ES-I3 (cell line): ENCODE results near the gene GRIN2A.

Source experiments
- H3K36me3 ChIP-seq: 2 replicates; pipeline ENCODE4 v1.6.1; 2013; ENCODE audit warnings: mild to moderate bottlenecking, low read length, control low read depth, moderate library complexity; ENCODE audit not compliant: insufficient read depth
- H3K4me1 ChIP-seq: 2 replicates; pipeline ENCODE4 v1.6.1; 2013; ENCODE audit warnings: mild to moderate bottlenecking, control low read depth, low read length; ENCODE audit not compliant: insufficient read depth
- H3K9ac ChIP-seq: 2 replicates; pipeline ENCODE4 v1.6.1; 2013; ENCODE audit warnings: low read depth, mild to moderate bottlenecking, low read length, moderate library complexity
- H3K9me3 ChIP-seq: 2 replicates; pipeline ENCODE4 v1.6.1; 2013; ENCODE audit warnings: mild to moderate bottlenecking, low read length, moderate library complexity; ENCODE audit not compliant: control insufficient read depth, insufficient read depth

The GRIN2A gene

DNA sequence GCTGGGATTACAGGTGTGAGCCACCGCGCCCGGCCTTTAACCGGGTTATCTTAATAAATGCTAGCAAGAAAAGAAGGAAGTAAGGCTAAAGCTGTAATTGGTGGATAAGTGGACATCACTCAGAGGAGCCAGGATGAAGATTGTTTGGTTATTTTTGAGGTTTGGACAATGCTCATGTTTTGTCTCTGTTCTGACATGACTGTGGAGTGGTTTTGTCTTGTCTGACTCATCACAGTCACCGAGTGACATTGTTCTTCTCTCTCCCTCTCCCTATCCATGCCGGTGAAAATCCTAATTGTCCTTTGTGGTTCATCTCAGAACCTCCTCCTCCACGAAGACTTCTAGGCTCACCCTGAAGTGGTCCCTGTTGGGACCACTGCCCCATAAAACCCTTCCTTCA is 23.5 kb upstream of the GRIN2A start:
- Histone ChIP-seq H3K4me1 (no peaks in the 10 kb centered on the region), H3K9ac (no peak overlapping the region), H3K36me3 (no peaks in the 10 kb centered on the region), H3K9me3 (no peaks in the 10 kb centered on the region; the same call in 1 of the 2 replicates)

- Histone ChIP-seq H3K36me3 (no peaks in the 10 kb centered on the region), H3K9ac (no peak overlapping the region), H3K4me1 (no peaks in the 10 kb centered on the region), H3K9me3 (no peaks in the 10 kb centered on the region; the same call in 1 of the 2 replicates)
These were observed 20.4 kb upstream of the GRIN2A start for GRCh38 chr16:10202649-10203048.

GRCh38 chr16:10200637-10201586 is 18.7 kb upstream of the GRIN2A start:
- H3K9me3 ChIP-seq = no peaks in the 10 kb centered on the region; the same call in 1 of the 2 replicates
- H3K9ac ChIP-seq = no peak overlapping the region
- H3K4me1 ChIP-seq = no peaks in the 10 kb centered on the region
- H3K36me3 ChIP-seq = no peaks in the 10 kb centered on the region

- H3K9me3 ChIP-seq = no peaks in the 10 kb centered on the region
- no peak overlapping the region for H3K9ac ChIP-seq
- H3K36me3 ChIP-seq = no peaks in the 10 kb centered on the region
- H3K4me1 ChIP-seq = no peaks in the 10 kb centered on the region
These were observed 14.8 kb upstream of the GRIN2A start for GRCh38 chr16:10196999-10197398.

GRCh38 chr16:10191096-10191495 is 8.9 kb upstream of the GRIN2A start:
- no peaks in the 10 kb centered on the region for H3K36me3 ChIP-seq
- H3K9ac ChIP-seq = no peak overlapping the region
- no peaks in the 10 kb centered on the region for H3K9me3 ChIP-seq
- 0 out of 2 replicates have a peak, but pooled peaks cover 6% of the 10 kb centered on the region for H3K4me1 ChIP-seq

DNA sequence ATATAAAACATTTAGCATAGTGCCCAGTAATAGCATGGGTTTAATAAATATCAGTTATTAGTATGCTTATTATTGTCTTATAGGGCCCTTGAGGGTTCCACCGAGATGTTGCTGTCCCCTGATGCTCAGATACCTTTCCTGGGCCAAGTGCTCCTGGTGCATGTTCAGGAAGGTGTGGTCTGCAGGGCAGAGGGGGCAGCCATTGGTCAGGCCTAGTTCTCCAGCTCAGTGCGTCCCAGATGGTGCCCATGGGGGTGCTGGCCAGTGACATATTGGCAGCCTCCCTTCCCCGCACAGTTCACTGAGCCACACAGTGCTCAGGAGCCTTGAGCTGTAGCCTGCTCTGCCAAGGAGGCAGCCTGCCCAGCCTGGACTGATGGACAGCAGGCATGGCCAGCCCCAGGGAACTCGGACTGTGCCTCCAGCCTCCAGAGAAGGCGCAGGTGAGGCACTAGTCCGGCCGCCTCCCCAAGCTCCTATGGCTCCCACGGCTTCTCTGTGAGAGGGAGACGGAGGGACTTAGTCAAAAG is 7.7 kb upstream of the GRIN2A start:
- Histone ChIP-seq H3K4me1 (0 out of 2 replicates have a peak, but pooled peaks cover 6% of the 10 kb centered on the region), H3K9ac (no peak overlapping the region), H3K36me3 (no peaks in the 10 kb centered on the region), H3K9me3 (no peaks in the 10 kb centered on the region)

GRCh38 chr16:10188236-10188635 is 6.0 kb upstream of the GRIN2A start:
- Histone ChIP-seq H3K4me1 (0 out of 2 replicates have a peak, but pooled peaks cover 6% of the 10 kb centered on the region), H3K9ac (no peak overlapping the region), H3K9me3 (no peaks in the 10 kb centered on the region), H3K36me3 (no peaks in the 10 kb centered on the region)

GRCh38 chr16:10181196-10182162 is 749 bp downstream of the GRIN2A start:
- H3K9ac ChIP-seq = peak overlapping the region; percentile 73
- no peaks in the 10 kb centered on the region for H3K9me3 ChIP-seq
- no peaks in the 10 kb centered on the region for H3K4me1 ChIP-seq
- H3K36me3 ChIP-seq = no peaks in the 10 kb centered on the region

- H3K9ac ChIP-seq = peak overlapping the region; percentile 73; the same call in 1 of the 2 replicates
- H3K4me1 ChIP-seq = no peaks in the 10 kb centered on the region
- no peaks in the 10 kb centered on the region for H3K9me3 ChIP-seq
- H3K36me3 ChIP-seq = no peaks in the 10 kb centered on the region
These were observed 1.5 kb downstream of the GRIN2A start for GRCh38 chr16:10180771-10181163.

GRCh38 chr16:10180042-10180770 is 2.0 kb downstream of the GRIN2A start:
- Histone ChIP-seq H3K36me3 (no peaks in the 10 kb centered on the region), H3K9ac (peak overlapping the region; percentile 73; the same call in 1 of the 2 replicates), H3K9me3 (no peaks in the 10 kb centered on the region), H3K4me1 (no peaks in the 10 kb centered on the region)

GRCh38 chr16:10178526-10178925 is 3.7 kb downstream of the GRIN2A start:
- Histone ChIP-seq H3K9ac (no peak overlapping the region), H3K9me3 (no peaks in the 10 kb centered on the region), H3K36me3 (no peaks in the 10 kb centered on the region), H3K4me1 (no peaks in the 10 kb centered on the region)

GRCh38 chr16:10178080-10178479 is 4.1 kb downstream of the GRIN2A start:
- H3K36me3 ChIP-seq = no peaks in the 10 kb centered on the region
- H3K9me3 ChIP-seq = no peaks in the 10 kb centered on the region
- H3K9ac ChIP-seq = no peak overlapping the region
- peaks cover 4% of the 10 kb centered on the region for H3K4me1 ChIP-seq

- no peaks in the 10 kb centered on the region for H3K9me3 ChIP-seq
- peaks cover 10% of the 10 kb centered on the region for H3K4me1 ChIP-seq
- no peak overlapping the region for H3K9ac ChIP-seq
- H3K36me3 ChIP-seq = no peaks in the 10 kb centered on the region; the same call in 1 of the 2 replicates
These were observed 9.2 kb downstream of the GRIN2A start for GRCh38 chr16:10172848-10173655.
